ENCODE measurements around the gene ATG7. TPM values are rescaled to one million over a fixed set of nuclear protein-coding genes. Genes with fewer than 3 reads are reported as not detected.

The ATG7 gene
- total RNA-seq, 1 experiment from 2014 or later: 50.9 TPM

GRCh38 chr3:11310258-11310657, 38.1 kb downstream of the ATG7 start:
- H3K36me3 ChIP-seq (ENCODE audit: insufficient read depth, low read length): peaks cover 29% of the 10 kb centered on the region; the same call in 1 of the 2 replicates
- H3K9me2 ChIP-seq (replicated peaks; ENCODE audit: insufficient read depth, low read length): no peaks in the 10 kb centered on the region
- no peaks in the 10 kb centered on the region for H3K27me3 ChIP-seq (ENCODE audit: low read length)

GRCh38 chr3:11312166-11312565, 40.0 kb downstream of the ATG7 start:
- Histone ChIP-seq H2AFZ (ENCODE audit: low read length) (no peak overlapping the region), H3K9me2 (replicated peaks; ENCODE audit: insufficient read depth, low read length) (no peaks in the 10 kb centered on the region), H3K4me2 (ENCODE audit: low read depth, low read length, poor library complexity, severe bottlenecking) (no peak overlapping the region), H4K20me1 (ENCODE audit: insufficient read depth, low read depth, low read length) (no peaks in the 10 kb centered on the region), H3K9ac (ENCODE audit: low read length) (no peak overlapping the region), H3K27ac (ENCODE audit: low read length) (no peak overlapping the region), H3K27me3 (ENCODE audit: low read length) (no peaks in the 10 kb centered on the region), H3K4me1 (ENCODE audit: low read length) (no peaks in the 10 kb centered on the region), H3K4me3 (ENCODE audit: low read length) (no peak overlapping the region), H3K9me3 (ENCODE audit: low read length) (no peaks in the 10 kb centered on the region), H3K36me3 (ENCODE audit: insufficient read depth, low read length) (peaks cover 33% of the 10 kb centered on the region; the same call in 1 of the 2 replicates), H3K79me2 (ENCODE audit: low read length) (no peaks in the 10 kb centered on the region)
- DNase-seq: no peak

More at GRCh38 chr3:11310258-11310657, 38.1 kb downstream of the ATG7 start:
- no peak for DNase-seq
- H3K9ac ChIP-seq (ENCODE audit: low read length): no peak overlapping the region
- H2AFZ ChIP-seq (ENCODE audit: low read length): no peak overlapping the region
- H4K20me1 ChIP-seq (ENCODE audit: insufficient read depth, low read depth, low read length): no peaks in the 10 kb centered on the region
- H3K4me1 ChIP-seq (ENCODE audit: low read length): no peaks in the 10 kb centered on the region
- H3K4me2 ChIP-seq (ENCODE audit: low read depth, low read length, poor library complexity, severe bottlenecking): no peak overlapping the region
- no peak overlapping the region for H3K27ac ChIP-seq (ENCODE audit: low read length)
- no peaks in the 10 kb centered on the region for H3K9me3 ChIP-seq (ENCODE audit: low read length)
- no peaks in the 10 kb centered on the region for H3K79me2 ChIP-seq (ENCODE audit: low read length)
- no peak overlapping the region for H3K4me3 ChIP-seq (ENCODE audit: low read length)

- no peak overlapping the region for H2AFZ ChIP-seq (ENCODE audit: low read length)
- no peaks in the 10 kb centered on the region for H3K9me2 ChIP-seq (replicated peaks; ENCODE audit: insufficient read depth, low read length)
- no peaks in the 10 kb centered on the region for H3K4me1 ChIP-seq (ENCODE audit: low read length)
- no peak overlapping the region for H3K4me3 ChIP-seq (ENCODE audit: low read length)
- H4K20me1 ChIP-seq (ENCODE audit: insufficient read depth, low read depth, low read length): no peaks in the 10 kb centered on the region
- H3K9ac ChIP-seq (ENCODE audit: low read length): no peak overlapping the region
- H3K9me3 ChIP-seq (ENCODE audit: low read length): no peaks in the 10 kb centered on the region
- peaks cover 30% of the 10 kb centered on the region; the same call in 1 of the 2 replicates for H3K36me3 ChIP-seq (ENCODE audit: insufficient read depth, low read length)
- DNase-seq: no peak
- H3K4me2 ChIP-seq (ENCODE audit: low read depth, low read length, poor library complexity, severe bottlenecking): no peak overlapping the region
- H3K27me3 ChIP-seq (ENCODE audit: low read length): no peaks in the 10 kb centered on the region
- no peak overlapping the region for H3K27ac ChIP-seq (ENCODE audit: low read length)
- H3K79me2 ChIP-seq (ENCODE audit: low read length): no peaks in the 10 kb centered on the region
Measured at GRCh38 chr3:11317300-11317699, 45.1 kb downstream of the ATG7 start.

GRCh38 chr3:11322931-11323330, 50.7 kb downstream of the ATG7 start:
- no peaks in the 10 kb centered on the region for H4K20me1 ChIP-seq (ENCODE audit: insufficient read depth, low read depth, low read length)
- no peak overlapping the region for H3K4me2 ChIP-seq (ENCODE audit: low read depth, low read length, poor library complexity, severe bottlenecking)
- peaks cover 5% of the 10 kb centered on the region; the same call in 1 of the 2 replicates for H3K36me3 ChIP-seq (ENCODE audit: insufficient read depth, low read length)

GRCh38 chr3:11323813-11324212, 51.6 kb downstream of the ATG7 start:
- no peak for DNase-seq
- no peak overlapping the region for H3K4me3 ChIP-seq (ENCODE audit: low read length)
- no peak overlapping the region for H3K9ac ChIP-seq (ENCODE audit: low read length)
- peaks cover 5% of the 10 kb centered on the region; the same call in 1 of the 2 replicates for H3K36me3 ChIP-seq (ENCODE audit: insufficient read depth, low read length)
- H3K27ac ChIP-seq (ENCODE audit: low read length): no peak overlapping the region
- no peaks in the 10 kb centered on the region for H3K4me1 ChIP-seq (ENCODE audit: low read length)
- no peaks in the 10 kb centered on the region for H3K27me3 ChIP-seq (ENCODE audit: low read length)
- no peak overlapping the region for H2AFZ ChIP-seq (ENCODE audit: low read length)
- no peaks in the 10 kb centered on the region for H3K9me3 ChIP-seq (ENCODE audit: low read length)
- H3K79me2 ChIP-seq (ENCODE audit: low read length): no peaks in the 10 kb centered on the region
- no peak overlapping the region for H3K4me2 ChIP-seq (ENCODE audit: low read depth, low read length, poor library complexity, severe bottlenecking)
- H3K9me2 ChIP-seq (replicated peaks; ENCODE audit: insufficient read depth, low read length): no peaks in the 10 kb centered on the region
- H4K20me1 ChIP-seq (ENCODE audit: insufficient read depth, low read depth, low read length): no peaks in the 10 kb centered on the region

More at GRCh38 chr3:11322931-11323330, 50.7 kb downstream of the ATG7 start:
- H3K9me3 ChIP-seq (ENCODE audit: low read length): no peaks in the 10 kb centered on the region
- no peak for DNase-seq
- no peak overlapping the region for H3K27ac ChIP-seq (ENCODE audit: low read length)
- H2AFZ ChIP-seq (ENCODE audit: low read length): no peak overlapping the region
- no peaks in the 10 kb centered on the region for H3K9me2 ChIP-seq (replicated peaks; ENCODE audit: insufficient read depth, low read length)
- no peaks in the 10 kb centered on the region for H3K27me3 ChIP-seq (ENCODE audit: low read length)
- H3K4me1 ChIP-seq (ENCODE audit: low read length): no peaks in the 10 kb centered on the region
- H3K9ac ChIP-seq (ENCODE audit: low read length): no peak overlapping the region
- H3K79me2 ChIP-seq (ENCODE audit: low read length): no peaks in the 10 kb centered on the region
- H3K4me3 ChIP-seq (ENCODE audit: low read length): no peak overlapping the region

GRCh38 chr3:11327619-11328018, 55.4 kb downstream of the ATG7 start:
- Histone ChIP-seq H3K27me3 (ENCODE audit: low read length) (no peaks in the 10 kb centered on the region), H3K4me1 (ENCODE audit: low read length) (no peaks in the 10 kb centered on the region), H3K27ac (ENCODE audit: low read length) (no peak overlapping the region), H3K9me2 (replicated peaks; ENCODE audit: insufficient read depth, low read length) (no peaks in the 10 kb centered on the region), H3K36me3 (ENCODE audit: insufficient read depth, low read length) (no peaks in the 10 kb centered on the region; the same call in 1 of the 2 replicates), H3K79me2 (ENCODE audit: low read length) (no peaks in the 10 kb centered on the region), H3K4me3 (ENCODE audit: low read length) (no peak overlapping the region), H2AFZ (ENCODE audit: low read length) (no peak overlapping the region), H3K9ac (ENCODE audit: low read length) (no peak overlapping the region), H3K9me3 (ENCODE audit: low read length) (no peaks in the 10 kb centered on the region), H4K20me1 (ENCODE audit: insufficient read depth, low read depth, low read length) (no peaks in the 10 kb centered on the region), H3K4me2 (ENCODE audit: low read depth, low read length, poor library complexity, severe bottlenecking) (no peak overlapping the region)
- DNase-seq: no peak

GRCh38 chr3:11328196-11328945, 56.2 kb downstream of the ATG7 start:
- Histone ChIP-seq H3K4me2 (ENCODE audit: low read depth, low read length, poor library complexity, severe bottlenecking) (no peak overlapping the region), H3K4me3 (ENCODE audit: low read length) (no peak overlapping the region), H3K27me3 (ENCODE audit: low read length) (no peaks in the 10 kb centered on the region), H3K9me2 (replicated peaks; ENCODE audit: insufficient read depth, low read length) (no peaks in the 10 kb centered on the region), H3K9ac (ENCODE audit: low read length) (no peak overlapping the region), H3K9me3 (ENCODE audit: low read length) (no peaks in the 10 kb centered on the region), H3K79me2 (ENCODE audit: low read length) (no peaks in the 10 kb centered on the region), H2AFZ (ENCODE audit: low read length) (no peak overlapping the region), H3K36me3 (ENCODE audit: insufficient read depth, low read length) (peaks cover 4% of the 10 kb centered on the region; the same call in 1 of the 2 replicates), H4K20me1 (ENCODE audit: insufficient read depth, low read depth, low read length) (no peaks in the 10 kb centered on the region), H3K4me1 (ENCODE audit: low read length) (no peaks in the 10 kb centered on the region), H3K27ac (ENCODE audit: low read length) (no peak overlapping the region)
- DNase-seq: no peak

- Histone ChIP-seq H3K27me3 (ENCODE audit: low read length) (no peaks in the 10 kb centered on the region), H4K20me1 (ENCODE audit: insufficient read depth, low read depth, low read length) (no peaks in the 10 kb centered on the region), H3K79me2 (ENCODE audit: low read length) (no peaks in the 10 kb centered on the region), H3K36me3 (ENCODE audit: insufficient read depth, low read length) (peaks cover 4% of the 10 kb centered on the region; the same call in 1 of the 2 replicates), H3K4me1 (ENCODE audit: low read length) (no peaks in the 10 kb centered on the region), H2AFZ (ENCODE audit: low read length) (no peak overlapping the region), H3K4me2 (ENCODE audit: low read depth, low read length, poor library complexity, severe bottlenecking) (no peak overlapping the region), H3K9me3 (ENCODE audit: low read length) (no peaks in the 10 kb centered on the region), H3K9me2 (replicated peaks; ENCODE audit: insufficient read depth, low read length) (no peaks in the 10 kb centered on the region), H3K27ac (ENCODE audit: low read length) (no peak overlapping the region), H3K9ac (ENCODE audit: low read length) (no peak overlapping the region), H3K4me3 (ENCODE audit: low read length) (no peak overlapping the region)
- DNase-seq: no peak
Measured at GRCh38 chr3:11329777-11330176, 57.6 kb downstream of the ATG7 start.
